DMS114 treated with DMSO at 0.1 percent for 48 hours (cell line): Measurements from ENCODE around the gene SPIRE1.
"Not testable (repeated sequence)": the region's sequence is repeated elsewhere in the genome, so short reads cannot be mapped to it uniquely, and the experiment has no call there.

Experiments used
- DNase-seq: peaks from one replicate; lab custom pipeline; 2025; ENCODE audit not compliant: unreplicated experiment; lab: John Stamatoyannopoulos, UW

Gene SPIRE1

GRCh38 chr18:12421732-12422131, 236.2 kb downstream of the SPIRE1 start:
- DNase-seq = no peak

GRCh38 chr18:12420821-12421421, 237.0 kb downstream of the SPIRE1 start:
- DNase-seq = no peak

- DNase-seq = no peak
Measured at GRCh38 chr18:12417687-12418086, 240.2 kb downstream of the SPIRE1 start.

- DNase-seq = no peak
Measured at GRCh38 chr18:12416098-12416729, 241.7 kb downstream of the SPIRE1 start.

GRCh38 chr18:12411456-12411855, 246.5 kb downstream of the SPIRE1 start:
- no peak for DNase-seq

GRCh38 chr18:12410747-12411146, 247.2 kb downstream of the SPIRE1 start:
- not testable (repeated sequence) for DNase-seq

- no peak for DNase-seq
Measured at GRCh38 chr18:12410081-12410481, 247.8 kb downstream of the SPIRE1 start.

- DNase-seq = no peak
Measured at GRCh38 chr18:12409469-12409868, 248.4 kb downstream of the SPIRE1 start.

GRCh38 chr18:12408247-12408869, 249.5 kb downstream of the SPIRE1 start:
- DNase-seq = no peak

- DNase-seq = no peak
Measured at GRCh38 chr18:12406371-12407111, 251.4 kb downstream of the SPIRE1 start.

- no peak for DNase-seq
Measured at GRCh38 chr18:12405066-12405465, 252.8 kb downstream of the SPIRE1 start.

GRCh38 chr18:12403601-12404506, 254.1 kb downstream of the SPIRE1 start:
- no peak for DNase-seq

GRCh38 chr18:12401881-12402280, 256.0 kb downstream of the SPIRE1 start:
- DNase-seq = no peak

- no peak for DNase-seq
Measured at GRCh38 chr18:12399231-12399630, 258.7 kb downstream of the SPIRE1 start.

GRCh38 chr18:12398625-12399024, 259.3 kb downstream of the SPIRE1 start:
- no peak for DNase-seq

- DNase-seq = no peak
Measured at GRCh38 chr18:12397793-12398192, 260.1 kb downstream of the SPIRE1 start.

GRCh38 chr18:12397254-12397653, 260.7 kb downstream of the SPIRE1 start:
- no peak for DNase-seq
